ENCODE results near the gene EPN2. TPM values are rescaled to one million over a fixed set of nuclear protein-coding genes. Genes with fewer than 3 reads are reported as not detected.
A peak's percentile ranks its signal among the peaks of the same experiment; 100 is the strongest.
"Not testable (repeated sequence)": the region's sequence is repeated elsewhere in the genome, so short reads cannot be mapped to it uniquely, and the experiment has no call there.

The EPN2 gene
- total RNA-seq, 3 donors from 2014 or later (not counting 1 experiment from before 2014, with no cell fraction given) = 2.0 to 13.8 (median 4.9) TPM

GRCh38 chr17:19236351-19237138, 621 bp upstream of the EPN2 start:
- H3K27ac Mint-ChIP-seq; intact Hi-C loops (cut with micrococcal nuclease); H3K36me3 ChIP-seq (ENCODE audit: control insufficient read depth, insufficient read depth, low read length); H3K4me3 ChIP-seq (ENCODE audit: low read length); DNase-seq; H3K4me1 Mint-ChIP-seq; H3K9me3 ChIP-seq (ENCODE audit: control insufficient read depth, insufficient read depth, low read length); H3K9me3 Mint-ChIP-seq; H3K27ac ChIP-seq (ENCODE audit: low read length); H3K36me3 Mint-ChIP-seq: not testable (repeated sequence)
- peaks cover 12% of the 10 kb centered on the region for H3K27me3 ChIP-seq (ENCODE audit: control insufficient read depth, insufficient read depth, low read length)
- peak; percentile 62 to 72 (median 63) for ATAC-seq
- peaks cover 11% of the 10 kb centered on the region for H3K4me1 ChIP-seq (ENCODE audit: control insufficient read depth, insufficient read depth, low read length)
- H3K27me3 Mint-ChIP-seq (ENCODE audit: low read depth in 2 of 2) = peaks cover 0 to 12% of the 10 kb centered on the region in 2 donors
- H3K4me3 Mint-ChIP-seq = peak overlapping the region; percentile 31
- no CpG with 5 or more reads among the region's 32 CpGs for WGBS (ENCODE audit: insufficient coverage)

- DNase-seq = peak; percentile 50 to 51
- no peaks in the 10 kb centered on the region for H3K36me3 ChIP-seq (ENCODE audit: control insufficient read depth, insufficient read depth, low read length)
- H3K27me3 ChIP-seq (ENCODE audit: control insufficient read depth, insufficient read depth, low read length) = peaks cover 12% of the 10 kb centered on the region
- TF ChIP-seq, protein P1, sequence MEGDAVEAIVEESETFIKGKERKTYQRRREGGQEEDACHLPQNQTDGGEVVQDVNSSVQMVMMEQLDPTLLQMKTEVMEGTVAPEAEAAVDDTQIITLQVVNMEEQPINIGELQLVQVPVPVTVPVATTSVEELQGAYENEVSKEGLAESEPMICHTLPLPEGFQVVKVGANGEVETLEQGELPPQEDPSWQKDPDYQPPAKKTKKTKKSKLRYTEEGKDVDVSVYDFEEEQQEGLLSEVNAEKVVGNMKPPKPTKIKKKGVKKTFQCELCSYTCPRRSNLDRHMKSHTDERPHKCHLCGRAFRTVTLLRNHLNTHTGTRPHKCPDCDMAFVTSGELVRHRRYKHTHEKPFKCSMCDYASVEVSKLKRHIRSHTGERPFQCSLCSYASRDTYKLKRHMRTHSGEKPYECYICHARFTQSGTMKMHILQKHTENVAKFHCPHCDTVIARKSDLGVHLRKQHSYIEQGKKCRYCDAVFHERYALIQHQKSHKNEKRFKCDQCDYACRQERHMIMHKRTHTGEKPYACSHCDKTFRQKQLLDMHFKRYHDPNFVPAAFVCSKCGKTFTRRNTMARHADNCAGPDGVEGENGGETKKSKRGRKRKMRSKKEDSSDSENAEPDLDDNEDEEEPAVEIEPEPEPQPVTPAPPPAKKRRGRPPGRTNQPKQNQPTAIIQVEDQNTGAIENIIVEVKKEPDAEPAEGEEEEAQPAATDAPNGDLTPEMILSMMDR (IDR thresholded peaks at IDR 0.05) = no peak
- Mint-ChIP-seq H3K36me3 (no peaks in the 10 kb centered on the region), H3K4me3 (peak overlapping the region; percentile 82), H3K4me1 (peaks cover 0 to 9% of the 10 kb centered on the region in 2 donors), H3K27me3 (ENCODE audit: low read depth in 2 of 2) (peaks cover 0 to 12% of the 10 kb centered on the region in 2 donors), H3K9me3 (no peaks in the 10 kb centered on the region), H3K27ac (peak overlapping the region in 1 of 2 donors; percentile 68)
- WGBS (ENCODE audit: insufficient coverage) = under 1% methylated on average over 59 of the region's 60 CpGs
- intact Hi-C loops (cut with micrococcal nuclease) = no loop called here
- no peak overlapping the region for H3K27ac ChIP-seq (ENCODE audit: low read length)
- peaks cover 11% of the 10 kb centered on the region for H3K4me1 ChIP-seq (ENCODE audit: control insufficient read depth, insufficient read depth, low read length)
- H3K4me3 ChIP-seq (ENCODE audit: low read length) = peak overlapping the region; percentile 65
- peak; percentile 36 to 85 (median 69) for ATAC-seq
- H3K9me3 ChIP-seq (ENCODE audit: control insufficient read depth, insufficient read depth, low read length) = no peaks in the 10 kb centered on the region
Observed at GRCh38 chr17:19237389-19238166, 412 bp downstream of the EPN2 start.

- ATAC-seq = no peak
- no peaks in the 10 kb centered on the region for H3K36me3 Mint-ChIP-seq
- H3K4me1 ChIP-seq (ENCODE audit: control insufficient read depth, insufficient read depth, low read length) = peaks cover 11% of the 10 kb centered on the region
- peak in 1 of 2 donors; percentile 21 for DNase-seq
- H3K4me3 ChIP-seq (ENCODE audit: low read length) = peak overlapping the region; percentile 65
- peaks cover 0 to 12% of the 10 kb centered on the region in 2 donors for H3K27me3 Mint-ChIP-seq (ENCODE audit: low read depth in 2 of 2)
- peaks cover 0 to 9% of the 10 kb centered on the region in 2 donors for H3K4me1 Mint-ChIP-seq
- no peak overlapping the region for H3K27ac ChIP-seq (ENCODE audit: low read length)
- no peaks in the 10 kb centered on the region for H3K9me3 Mint-ChIP-seq
- intact Hi-C loops (cut with micrococcal nuclease) = no loop called here
- H3K27ac Mint-ChIP-seq = peak overlapping the region in 1 of 2 donors; percentile 68
- H3K9me3 ChIP-seq (ENCODE audit: control insufficient read depth, insufficient read depth, low read length) = no peaks in the 10 kb centered on the region
- H3K36me3 ChIP-seq (ENCODE audit: control insufficient read depth, insufficient read depth, low read length) = no peaks in the 10 kb centered on the region
- peaks cover 12% of the 10 kb centered on the region for H3K27me3 ChIP-seq (ENCODE audit: control insufficient read depth, insufficient read depth, low read length)
- H3K4me3 Mint-ChIP-seq = peak overlapping the region; percentile 82
- TF ChIP-seq, protein P1 (IDR thresholded peaks at IDR 0.05) = no peak
- 21% methylated on average over 21 of the region's 21 CpGs for WGBS (ENCODE audit: insufficient coverage)
Observed at GRCh38 chr17:19238167-19238505, 970 bp downstream of the EPN2 start.

DNA sequence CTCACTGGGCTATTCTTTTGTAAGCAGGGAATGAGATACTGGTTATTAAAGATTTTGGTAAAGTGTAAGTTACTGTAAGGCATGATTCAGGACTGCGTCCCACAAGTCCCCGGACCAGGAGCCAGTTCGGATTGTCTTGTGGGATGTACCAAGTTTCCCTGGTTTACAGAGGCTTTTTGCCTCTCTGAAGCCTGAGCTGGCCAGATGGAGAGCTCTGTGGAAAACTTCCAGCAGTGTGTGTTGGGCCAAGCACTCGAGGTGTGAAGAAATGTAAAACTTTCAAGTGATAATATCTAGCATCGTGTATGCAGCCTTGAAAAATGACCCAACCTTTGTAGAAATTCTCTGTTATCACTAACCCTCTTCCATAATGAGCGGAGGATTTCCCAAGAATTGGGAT, 2.4 kb downstream of the EPN2 start:
- no peaks in the 10 kb centered on the region for H3K9me3 Mint-ChIP-seq
- H3K4me1 ChIP-seq (ENCODE audit: control insufficient read depth, insufficient read depth, low read length) = peaks cover 11% of the 10 kb centered on the region
- H3K27ac Mint-ChIP-seq = no peak overlapping the region
- H3K4me3 ChIP-seq (ENCODE audit: low read length) = no peak overlapping the region
- H3K4me3 Mint-ChIP-seq = no peak overlapping the region
- intact Hi-C loops (cut with micrococcal nuclease) = no loop called here
- H3K9me3 ChIP-seq (ENCODE audit: control insufficient read depth, insufficient read depth, low read length) = no peaks in the 10 kb centered on the region
- H3K36me3 ChIP-seq (ENCODE audit: control insufficient read depth, insufficient read depth, low read length) = no peaks in the 10 kb centered on the region
- no peaks in the 10 kb centered on the region for H3K36me3 Mint-ChIP-seq
- H3K27me3 Mint-ChIP-seq (ENCODE audit: low read depth in 2 of 2) = peaks cover 0 to 12% of the 10 kb centered on the region in 2 donors
- H3K27me3 ChIP-seq (ENCODE audit: control insufficient read depth, insufficient read depth, low read length) = peaks cover 12% of the 10 kb centered on the region
- no peak for ATAC-seq
- 89% methylated on average over 5 of the region's 6 CpGs for WGBS (ENCODE audit: insufficient coverage)
- no peak overlapping the region for H3K27ac ChIP-seq (ENCODE audit: low read length)
- DNase-seq = no peak
- TF ChIP-seq, protein P1 (IDR thresholded peaks at IDR 0.05) = no peak
- H3K4me1 Mint-ChIP-seq = peaks cover 0 to 9% of the 10 kb centered on the region in 2 donors

Data from natural killer cell (primary cell).